GM18951 (cell line): Measurements from ENCODE around the gene SMPD2.

Experiments used
- POLR2A ChIP-seq: IDR thresholded peaks from 4 replicates; pipeline ENCODE4 v1.6.1; 2011; ENCODE audit warnings: mild to moderate bottlenecking; ENCODE audit not compliant: insufficient read length, insufficient read depth; ENCODE audit errors: extremely low read depth
- in situ Hi-C: fragments of 300-500 bp; cut with MboI; formaldehyde crosslinking; loops from one replicate; pipeline ENCODE4 v1.12.0; 2022; ENCODE audit warnings: low sequenced_read_pairs, mixed read lengths, inconsistent platforms; ENCODE audit not compliant: unreplicated experiment

SMPD2 gene, protein sequence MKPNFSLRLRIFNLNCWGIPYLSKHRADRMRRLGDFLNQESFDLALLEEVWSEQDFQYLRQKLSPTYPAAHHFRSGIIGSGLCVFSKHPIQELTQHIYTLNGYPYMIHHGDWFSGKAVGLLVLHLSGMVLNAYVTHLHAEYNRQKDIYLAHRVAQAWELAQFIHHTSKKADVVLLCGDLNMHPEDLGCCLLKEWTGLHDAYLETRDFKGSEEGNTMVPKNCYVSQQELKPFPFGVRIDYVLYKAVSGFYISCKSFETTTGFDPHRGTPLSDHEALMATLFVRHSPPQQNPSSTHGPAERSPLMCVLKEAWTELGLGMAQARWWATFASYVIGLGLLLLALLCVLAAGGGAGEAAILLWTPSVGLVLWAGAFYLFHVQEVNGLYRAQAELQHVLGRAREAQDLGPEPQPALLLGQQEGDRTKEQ

GRCh38 chr6:109440331-109441068, at the start of gene SMPD2, which contains the start of gene PPIL6:
TSS of gene SMPD2 (plus strand) at chr6:109440724. CDS start at chr6:109441122, 398 bp downstream.
TSS of gene PPIL6 (minus strand) at chr6:109440628. CDS start at chr6:109440590, 38 bp downstream.
- in situ Hi-C loops: no loop called here
- TF ChIP-seq POLR2A: peak; percentile 63

DNA sequence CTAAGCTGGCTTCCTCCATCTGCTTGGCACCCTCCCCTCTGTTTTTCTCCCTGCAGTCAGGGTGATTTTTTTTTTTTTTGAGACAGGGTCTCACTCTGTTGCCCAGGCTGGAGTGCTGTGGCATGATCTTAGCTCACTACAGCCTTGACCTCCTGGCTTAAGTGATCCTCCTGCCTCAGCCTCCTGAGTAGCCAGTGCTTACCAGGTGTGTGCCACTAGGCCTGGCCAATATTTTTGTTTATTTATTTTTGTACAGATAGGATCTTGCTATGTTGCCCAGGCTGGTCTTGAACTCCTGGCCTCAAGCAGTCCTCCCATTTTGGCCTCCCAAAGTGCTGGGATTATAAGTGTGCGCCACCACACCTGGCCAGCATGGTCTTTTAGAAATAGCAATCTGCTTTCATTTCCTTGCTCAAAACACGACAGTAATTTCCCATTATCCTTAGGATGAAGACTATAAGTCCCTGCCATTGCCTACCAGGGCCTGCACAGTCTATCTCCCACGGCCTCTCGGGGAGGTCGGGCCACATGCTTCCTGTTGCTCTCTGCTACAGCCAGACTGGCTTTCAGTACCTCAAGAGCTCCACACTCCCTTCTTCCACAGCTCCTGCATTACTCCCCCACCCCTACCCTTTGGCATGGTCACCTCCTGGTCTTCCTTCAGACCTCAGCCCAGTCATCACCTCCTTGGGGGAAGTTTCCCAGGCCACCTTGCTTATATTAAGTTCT, 47.2 kb upstream of the SMPD2 start:
- in situ Hi-C loops: no loop called here
- TF ChIP-seq POLR2A: no peak

- no peak for TF ChIP-seq POLR2A
- in situ Hi-C loops: no loop called here
Observed at GRCh38 chr6:109393886-109394281, 46.6 kb upstream of the SMPD2 start.

GRCh38 chr6:109396046-109396718, 44.3 kb upstream of the SMPD2 start:
- in situ Hi-C loops: no loop called here

GRCh38 chr6:109397020-109397419, 43.5 kb upstream of the SMPD2 start:
- no peak for TF ChIP-seq POLR2A
- in situ Hi-C loops: no loop called here

More at GRCh38 chr6:109396046-109396718, 44.3 kb upstream of the SMPD2 start:
- no peak for TF ChIP-seq POLR2A

GRCh38 chr6:109406196-109406595, 34.3 kb upstream of the SMPD2 start:
- TF ChIP-seq POLR2A: no peak
- in situ Hi-C loops: no loop called here

- in situ Hi-C loops: no loop called here
- TF ChIP-seq POLR2A: no peak
Observed at GRCh38 chr6:109411034-109411433, 29.5 kb upstream of the SMPD2 start.

GRCh38 chr6:109417646-109418045, 22.9 kb upstream of the SMPD2 start:
- TF ChIP-seq POLR2A: no peak
- in situ Hi-C loops: no loop called here

GRCh38 chr6:109420751-109421150, 19.8 kb upstream of the SMPD2 start:
- in situ Hi-C loops: no loop called here
- no peak for TF ChIP-seq POLR2A

- in situ Hi-C loops: no loop called here
- TF ChIP-seq POLR2A: no peak
Observed at GRCh38 chr6:109421184-109421583, 19.3 kb upstream of the SMPD2 start.

GRCh38 chr6:109424946-109425345, 15.6 kb upstream of the SMPD2 start:
- in situ Hi-C loops: no loop called here
- no peak for TF ChIP-seq POLR2A

DNA sequence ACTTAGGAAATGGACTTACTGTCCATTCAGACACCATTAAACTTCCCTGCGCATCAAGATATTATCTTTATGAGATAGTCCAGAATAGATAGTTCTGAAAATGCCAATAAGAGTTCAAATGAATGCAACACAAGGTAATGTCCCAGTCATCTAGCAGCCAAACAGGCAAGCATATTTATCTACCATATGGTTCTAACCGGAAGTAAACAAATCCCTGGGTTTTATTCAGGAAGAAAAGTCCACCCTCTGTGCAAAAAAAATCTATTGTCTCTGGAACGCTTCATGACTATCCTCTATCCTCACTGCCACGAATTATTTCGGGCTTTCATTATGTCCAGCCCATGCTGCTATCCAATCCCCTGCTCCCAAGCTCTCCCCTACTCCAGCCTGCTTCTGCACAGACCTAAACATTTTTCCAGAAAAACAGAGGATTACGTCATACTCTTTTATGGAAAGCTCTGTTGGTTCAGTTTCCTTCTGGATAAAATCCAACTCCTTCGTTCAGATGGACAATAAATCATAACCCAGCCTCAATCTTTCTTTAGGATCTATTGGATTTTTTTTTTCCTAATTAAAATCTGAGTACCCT, 11.5 kb upstream of the SMPD2 start:
- in situ Hi-C loops: no loop called here
- TF ChIP-seq POLR2A: no peak

DNA sequence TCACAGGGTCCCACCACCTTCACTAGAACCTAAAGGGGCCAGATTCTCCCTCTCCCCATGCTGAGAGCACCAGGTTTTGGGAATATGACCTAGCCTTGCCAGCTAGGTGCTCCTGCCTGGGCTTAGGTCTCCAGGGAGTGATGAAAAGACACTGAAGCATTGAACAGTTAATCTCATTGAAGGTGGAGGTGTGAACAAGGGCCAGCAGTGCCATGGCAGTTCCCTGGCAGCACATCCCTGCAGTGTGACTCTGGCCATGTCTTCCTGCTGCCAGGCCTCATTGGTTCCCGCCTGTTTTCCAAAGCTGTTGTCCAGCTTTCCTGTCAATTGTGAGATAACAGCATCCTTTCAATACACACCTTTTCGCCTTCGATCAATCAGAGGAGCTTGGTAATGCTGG, 11.0 kb upstream of the SMPD2 start:
- TF ChIP-seq POLR2A: no peak

GRCh38 chr6:109434456-109434855, 6.1 kb upstream of the SMPD2 start:
- TF ChIP-seq POLR2A: no peak
- in situ Hi-C loops: no loop called here

More for the DNA sequence above, 11.0 kb upstream of the SMPD2 start:
- in situ Hi-C loops: no loop called here
